ENCODE measurements around the gene WDTC1. TPM values are rescaled to one million over a fixed set of nuclear protein-coding genes. Genes with fewer than 3 reads are reported as not detected.

The WDTC1 gene
- total and polyA plus RNA-seq, 2 of the 13 experiments (the other 11 are each of a cell fraction or from before 2014, with no cell fraction given): 5.5 TPM

DNA sequence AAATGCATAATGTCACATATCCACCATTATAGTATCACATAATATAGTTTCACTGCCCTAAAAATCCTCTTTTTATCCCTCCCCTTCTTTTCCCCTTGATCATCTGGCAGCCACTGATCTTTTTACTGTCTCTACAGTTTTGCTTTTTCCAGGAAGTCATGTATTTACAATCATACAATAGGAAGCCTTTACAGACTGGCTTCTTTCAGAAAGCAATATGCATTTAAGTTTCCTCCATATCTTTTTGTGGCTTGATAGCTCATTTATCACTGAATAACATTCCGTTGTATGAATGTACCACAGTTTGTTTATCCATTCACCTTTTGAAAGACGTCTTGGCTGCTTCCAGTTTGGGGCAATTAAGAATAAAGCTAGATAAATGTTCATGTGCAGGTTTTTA is 14.3 kb upstream of the WDTC1 start:
- FAIRE-seq (no peak), ATAC-seq (no peak), DNase-seq (ENCODE audit: low spot score) (no peak)
- H3K4me3 ChIP-seq (replicated peaks in 1 of 3; ENCODE audit: insufficient read depth in 1 of 3, low read depth in 2 of 3, low read length in 3 of 3): no peak overlapping the region
- no peaks in the 10 kb centered on the region; a peak in 1 of 5 replicates for H3K27me3 ChIP-seq (ENCODE audit: control insufficient read depth in 1 of 2, insufficient read depth in 2 of 2, low read length in 2 of 2)
- no peak overlapping the region for H3K4me2 ChIP-seq (ENCODE audit: low read depth, low read length)
- H3K4me1 ChIP-seq (ENCODE audit: insufficient read depth, low read length): no peaks in the 10 kb centered on the region
- intact Hi-C loops (cut with micrococcal nuclease; ENCODE audit: unreplicated experiment): no loop called here
- in situ Hi-C loops (cut with HindIII; ENCODE audit: extremely low pct_ligation_motif_present, low pct_unique_long_range_greater_than_20kb): no loop called here
- CTCF ChIA-PET (ENCODE audit: low intra/inter-chr PET ratio, low total read pairs): no interaction called here
- no peak overlapping the region for H3K27ac ChIP-seq (ENCODE audit: extremely low read length, insufficient read depth, low read length)
- no peaks in the 10 kb centered on the region for H3K79me2 ChIP-seq (ENCODE audit: insufficient read depth, low read length)
- H3K9me3 ChIP-seq (ENCODE audit: low read length): no peaks in the 10 kb centered on the region
- TF ChIP-seq, protein P1, sequence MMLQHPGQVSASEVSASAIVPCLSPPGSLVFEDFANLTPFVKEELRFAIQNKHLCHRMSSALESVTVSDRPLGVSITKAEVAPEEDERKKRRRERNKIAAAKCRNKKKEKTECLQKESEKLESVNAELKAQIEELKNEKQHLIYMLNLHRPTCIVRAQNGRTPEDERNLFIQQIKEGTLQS (CRISPR knock-in tag; IDR thresholded peaks at IDR 0.05): no peak
- TF ChIP-seq ZNF816 (CRISPR knock-in tag; IDR thresholded peaks at IDR 0.05; ENCODE audit: borderline replicate concordance): no peak
- no peak for TF ChIP-seq YY1 (IDR thresholded peaks at IDR 0.05; ENCODE audit: insufficient read depth, insufficient replicate concordance, low read depth, low read length)
- no peak for TF ChIP-seq MAFK (conservative IDR thresholded peaks at IDR 0.05 in 1 of 2, IDR thresholded peaks at IDR 0.05 in 1 of 2; ENCODE audit: low read length in 2 of 2)
- TF ChIP-seq, protein P2, sequence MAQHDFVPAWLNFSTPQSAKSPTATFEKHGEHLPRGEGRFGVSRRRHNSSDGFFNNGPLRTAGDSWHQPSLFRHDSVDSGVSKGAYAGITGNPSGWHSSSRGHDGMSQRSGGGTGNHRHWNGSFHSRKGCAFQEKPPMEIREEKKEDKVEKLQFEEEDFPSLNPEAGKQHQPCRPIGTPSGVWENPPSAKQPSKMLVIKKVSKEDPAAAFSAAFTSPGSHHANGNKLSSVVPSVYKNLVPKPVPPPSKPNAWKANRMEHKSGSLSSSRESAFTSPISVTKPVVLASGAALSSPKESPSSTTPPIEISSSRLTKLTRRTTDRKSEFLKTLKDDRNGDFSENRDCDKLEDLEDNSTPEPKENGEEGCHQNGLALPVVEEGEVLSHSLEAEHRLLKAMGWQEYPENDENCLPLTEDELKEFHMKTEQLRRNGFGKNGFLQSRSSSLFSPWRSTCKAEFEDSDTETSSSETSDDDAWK (CRISPR knock-in tag; IDR thresholded peaks at IDR 0.05): no peak
- no peak for TF ChIP-seq ZNF614 (CRISPR knock-in tag; IDR thresholded peaks at IDR 0.05; ENCODE audit: borderline replicate concordance)
- no peak for TF ChIP-seq CC2D1A (CRISPR knock-in tag; IDR thresholded peaks at IDR 0.05)
- TF ChIP-seq, protein P3, sequence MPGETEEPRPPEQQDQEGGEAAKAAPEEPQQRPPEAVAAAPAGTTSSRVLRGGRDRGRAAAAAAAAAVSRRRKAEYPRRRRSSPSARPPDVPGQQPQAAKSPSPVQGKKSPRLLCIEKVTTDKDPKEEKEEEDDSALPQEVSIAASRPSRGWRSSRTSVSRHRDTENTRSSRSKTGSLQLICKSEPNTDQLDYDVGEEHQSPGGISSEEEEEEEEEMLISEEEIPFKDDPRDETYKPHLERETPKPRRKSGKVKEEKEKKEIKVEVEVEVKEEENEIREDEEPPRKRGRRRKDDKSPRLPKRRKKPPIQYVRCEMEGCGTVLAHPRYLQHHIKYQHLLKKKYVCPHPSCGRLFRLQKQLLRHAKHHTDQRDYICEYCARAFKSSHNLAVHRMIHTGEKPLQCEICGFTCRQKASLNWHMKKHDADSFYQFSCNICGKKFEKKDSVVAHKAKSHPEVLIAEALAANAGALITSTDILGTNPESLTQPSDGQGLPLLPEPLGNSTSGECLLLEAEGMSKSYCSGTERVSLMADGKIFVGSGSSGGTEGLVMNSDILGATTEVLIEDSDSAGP (CRISPR knock-in tag; IDR thresholded peaks at IDR 0.05; ENCODE audit: borderline replicate concordance): no peak
- no peak for TF ChIP-seq EZH2 (conservative IDR thresholded peaks at IDR 0.05; ENCODE audit: low read depth, low read length)
- TF ChIP-seq ZBTB7B (CRISPR knock-in tag; IDR thresholded peaks at IDR 0.05): no peak
- no peak for TF ChIP-seq MIER2 (CRISPR knock-in tag; IDR thresholded peaks at IDR 0.05)
- TF ChIP-seq SIX4 (CRISPR knock-in tag; IDR thresholded peaks at IDR 0.05): no peak
- TF ChIP-seq ZNF607 (CRISPR knock-in tag; IDR thresholded peaks at IDR 0.05; ENCODE audit: borderline replicate concordance): no peak
- no peak for TF ChIP-seq JARID2 (CRISPR knock-in tag; IDR thresholded peaks at IDR 0.05; ENCODE audit: insufficient replicate concordance)
- no peak for TF ChIP-seq ZFP62 (CRISPR knock-in tag; IDR thresholded peaks at IDR 0.05)
- TF ChIP-seq, protein P4, sequence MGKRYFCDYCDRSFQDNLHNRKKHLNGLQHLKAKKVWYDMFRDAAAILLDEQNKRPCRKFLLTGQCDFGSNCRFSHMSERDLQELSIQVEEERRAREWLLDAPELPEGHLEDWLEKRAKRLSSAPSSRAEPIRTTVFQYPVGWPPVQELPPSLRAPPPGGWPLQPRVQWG (CRISPR knock-in tag; IDR thresholded peaks at IDR 0.05; ENCODE audit: borderline replicate concordance, low read depth): no peak
- no peak for TF ChIP-seq FOSL2 (CRISPR knock-in tag; IDR thresholded peaks at IDR 0.05)
- H2AFZ ChIP-seq (ENCODE audit: low read length): no peak overlapping the region
- H3K36me3 ChIP-seq (replicated peaks in 1 of 2; ENCODE audit: control insufficient read depth in 1 of 2, insufficient read depth in 2 of 2, low read length in 2 of 2): no peaks in the 10 kb centered on the region
- no TSS peak for BruUV-seq (replicated peaks)
- POLR2A ChIA-PET: no interaction called here
- 14% methylated on average over 2 of the region's 2 CpGs for WGBS (ENCODE audit: low lambda C conversion rate)
- no peak overlapping the region for H3K9ac ChIP-seq (ENCODE audit: insufficient read depth, low read depth, low read length)
- no peaks in the 10 kb centered on the region for H4K20me1 ChIP-seq (ENCODE audit: insufficient read depth, low read length)
